ENCODE data around the gene GPR148.

GPR148 gene

DNA sequence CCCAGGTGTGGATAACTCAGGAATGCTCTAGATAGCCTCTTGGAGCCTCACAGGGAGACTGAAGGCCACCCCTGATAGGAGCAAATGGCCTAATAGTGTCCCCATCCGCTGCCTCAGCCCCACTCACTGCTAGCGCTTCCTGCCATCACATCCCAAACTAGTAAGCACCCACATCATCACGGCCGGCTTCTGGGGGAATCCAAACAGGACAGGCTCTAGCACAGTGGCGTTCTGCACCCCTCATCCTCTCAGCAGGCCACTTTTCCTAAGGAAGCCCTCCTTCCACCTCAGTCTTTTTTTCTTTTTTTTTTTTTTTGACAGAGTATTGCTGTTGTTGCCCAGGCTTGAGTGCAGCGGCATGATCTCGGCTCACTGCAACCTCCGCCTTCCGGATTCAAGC lies 20.2 kb downstream of the GPR148 start:
- in situ Hi-C loops (cut with MboI; ENCODE audit: low sequenced_read_pairs) = no loop called here

DNA sequence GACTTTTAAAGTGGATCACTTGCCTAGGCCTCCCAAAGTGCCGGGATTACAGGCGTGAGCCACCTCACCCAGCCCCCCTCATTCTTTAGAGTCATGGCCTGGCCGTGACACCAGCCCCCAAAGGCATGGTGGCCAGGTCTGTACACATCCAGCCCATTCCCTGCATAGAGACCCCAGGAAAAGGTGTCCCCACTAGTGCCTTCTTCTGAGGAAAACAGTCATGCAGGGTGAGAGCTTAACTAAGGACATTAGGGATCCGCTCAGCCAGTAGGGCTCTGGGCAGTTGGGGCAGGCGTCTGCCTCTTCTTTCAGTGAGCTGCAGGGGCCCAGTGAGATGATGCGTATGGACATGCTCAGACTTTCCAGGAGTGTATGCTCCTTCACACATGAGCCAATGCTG lies 20.8 kb downstream of the GPR148 start:
- in situ Hi-C loops (cut with MboI; ENCODE audit: low sequenced_read_pairs) = no loop called here

DNA sequence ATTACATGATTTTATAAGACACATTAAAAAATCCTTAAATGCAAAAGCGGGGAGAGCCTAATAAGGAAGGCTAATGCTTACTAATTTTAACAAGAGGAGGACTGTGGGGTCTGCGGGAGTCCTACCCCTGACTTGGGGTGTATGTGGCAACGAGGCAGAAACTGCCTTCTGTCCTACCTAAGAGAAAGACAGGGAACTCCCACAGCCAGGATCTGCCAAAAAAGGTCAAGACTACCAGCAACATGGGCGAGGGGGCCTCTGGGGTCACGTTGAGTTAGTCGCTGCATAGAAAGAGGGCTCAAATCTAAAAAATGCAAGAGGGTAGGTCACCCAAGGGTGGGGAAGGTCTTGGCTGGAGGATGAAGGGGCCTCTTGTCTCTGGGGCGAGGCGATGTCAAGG lies 25.9 kb downstream of the GPR148 start:
- in situ Hi-C loops (cut with MboI; ENCODE audit: low sequenced_read_pairs) = no loop called here

DNA sequence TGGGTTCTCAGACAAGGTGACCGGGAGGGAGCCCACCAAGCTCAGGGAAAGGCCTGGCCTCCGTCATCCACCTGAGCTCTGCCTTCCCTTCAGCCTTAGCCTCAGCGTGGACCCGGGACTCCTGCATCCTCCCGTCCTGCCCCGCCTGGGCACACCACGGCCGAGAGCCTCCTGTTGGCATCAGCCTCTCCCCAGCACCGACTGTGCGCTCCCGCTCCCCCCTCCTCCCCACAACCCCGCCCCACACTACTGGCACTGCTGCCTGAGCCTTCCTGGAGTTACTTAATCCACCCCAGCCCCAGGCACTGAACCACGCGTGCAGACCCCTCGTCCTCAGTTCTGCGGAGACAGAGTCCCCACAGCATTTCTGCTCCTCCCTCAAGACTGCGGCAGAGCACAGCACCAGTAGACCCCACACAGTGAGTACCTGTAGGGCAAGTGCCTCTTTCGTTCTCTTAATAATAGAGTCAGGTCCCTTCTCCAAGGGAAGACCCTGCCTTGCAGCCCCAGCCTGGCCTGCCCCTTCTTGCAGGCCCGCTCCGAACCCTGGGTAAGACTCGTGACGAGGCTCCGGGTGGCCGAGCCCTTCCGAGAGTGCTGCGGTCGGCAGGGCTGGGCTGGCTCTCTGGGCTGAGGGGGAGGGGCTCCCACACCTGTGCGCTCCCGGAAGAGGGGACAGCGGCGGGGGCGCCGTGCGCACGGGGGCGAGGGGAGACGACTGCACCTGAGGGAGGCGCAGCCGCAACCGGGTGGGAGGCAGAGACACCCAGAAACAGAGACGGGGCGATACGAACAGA lies 26.6 kb downstream of the GPR148 start, which contains the start of gene AMER3:
TSS of gene AMER3 (plus strand) at position 285 of the 797 bp plus-strand sequence. CDS start 6,533 bp downstream, outside the sequence.
- in situ Hi-C loops (cut with MboI; ENCODE audit: low sequenced_read_pairs) = no loop called here

DNA sequence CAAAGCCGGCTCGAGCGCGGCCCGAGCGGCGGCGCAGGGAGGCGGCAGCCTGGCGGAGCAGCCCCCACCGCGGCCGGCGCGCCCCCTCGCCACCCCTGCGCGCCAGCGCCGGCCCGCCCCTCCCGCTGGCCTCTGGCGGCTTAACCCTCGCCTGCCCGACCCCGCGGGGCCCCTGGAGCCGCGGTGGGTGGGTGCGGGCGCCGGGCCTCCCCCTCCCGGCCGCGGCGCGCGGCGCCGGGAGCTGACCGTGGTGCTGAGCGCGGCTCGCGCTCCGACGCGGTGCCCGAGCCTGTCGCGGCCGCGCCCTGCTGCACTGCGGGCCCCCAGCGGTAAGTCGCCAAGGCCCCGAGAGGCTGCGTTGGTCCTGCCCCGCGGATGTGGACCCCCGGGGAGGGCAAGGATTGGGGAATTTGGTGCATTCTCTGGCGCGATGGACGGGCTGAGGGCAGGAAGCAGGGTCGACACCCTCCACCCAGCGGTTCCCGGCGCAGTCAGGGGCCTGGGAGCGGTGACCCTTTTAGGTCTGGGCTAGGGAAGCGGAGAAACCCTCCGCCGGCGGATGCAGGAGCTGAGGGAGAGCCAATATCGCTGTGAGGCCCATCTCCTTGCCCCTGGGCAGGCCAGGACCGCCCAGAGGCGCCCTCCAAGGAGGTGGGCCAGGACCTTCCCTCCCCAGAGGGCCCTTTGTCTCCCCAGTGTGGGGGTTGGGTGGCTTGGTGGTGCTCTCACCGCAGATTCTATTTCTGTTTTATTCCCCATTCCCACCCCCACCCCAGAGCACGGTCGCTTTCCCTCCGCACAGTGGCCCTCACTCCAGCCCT lies 27.4 kb downstream of the GPR148 start:
- in situ Hi-C loops (cut with MboI; ENCODE audit: low sequenced_read_pairs) = no loop called here

DNA sequence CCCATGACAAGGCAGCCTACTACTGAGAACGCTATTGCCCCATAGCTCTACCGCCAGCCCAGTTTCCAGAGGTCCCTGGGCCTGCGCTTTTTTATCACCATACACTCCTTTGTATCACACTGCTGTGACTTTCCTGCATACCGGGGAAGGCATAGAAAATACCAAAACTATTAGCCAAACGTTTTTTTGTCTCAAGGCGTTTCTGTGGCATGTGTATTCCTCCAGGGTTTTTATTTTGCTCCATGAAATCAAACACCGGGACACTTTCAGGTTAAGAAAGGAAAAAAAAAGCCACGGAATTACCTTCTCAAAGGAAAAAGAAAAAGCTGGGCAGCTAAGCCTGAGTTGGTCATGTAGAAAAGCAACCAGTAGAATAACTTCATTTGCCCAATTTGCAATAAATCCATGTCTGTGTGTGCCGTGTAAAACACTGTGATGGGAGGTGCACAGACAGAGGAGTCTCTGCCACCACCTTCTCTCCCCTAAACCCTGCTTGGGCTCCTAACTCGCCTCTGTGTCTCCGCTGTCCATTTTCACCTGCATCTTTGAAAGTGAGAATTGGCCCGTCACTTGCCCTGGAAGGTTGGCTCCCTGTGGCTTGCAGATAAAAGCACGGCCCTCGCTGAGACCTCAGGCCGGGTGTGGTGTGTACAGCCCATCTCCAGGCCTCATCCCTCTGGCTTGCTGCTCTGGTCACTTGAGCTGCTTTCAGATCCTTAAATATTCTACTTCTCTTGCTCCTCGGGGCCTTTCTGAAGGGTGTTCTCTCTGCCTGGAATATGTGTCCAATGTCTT lies 28.2 kb downstream of the GPR148 start:
- in situ Hi-C loops (cut with MboI; ENCODE audit: low sequenced_read_pairs) = no loop called here

DNA sequence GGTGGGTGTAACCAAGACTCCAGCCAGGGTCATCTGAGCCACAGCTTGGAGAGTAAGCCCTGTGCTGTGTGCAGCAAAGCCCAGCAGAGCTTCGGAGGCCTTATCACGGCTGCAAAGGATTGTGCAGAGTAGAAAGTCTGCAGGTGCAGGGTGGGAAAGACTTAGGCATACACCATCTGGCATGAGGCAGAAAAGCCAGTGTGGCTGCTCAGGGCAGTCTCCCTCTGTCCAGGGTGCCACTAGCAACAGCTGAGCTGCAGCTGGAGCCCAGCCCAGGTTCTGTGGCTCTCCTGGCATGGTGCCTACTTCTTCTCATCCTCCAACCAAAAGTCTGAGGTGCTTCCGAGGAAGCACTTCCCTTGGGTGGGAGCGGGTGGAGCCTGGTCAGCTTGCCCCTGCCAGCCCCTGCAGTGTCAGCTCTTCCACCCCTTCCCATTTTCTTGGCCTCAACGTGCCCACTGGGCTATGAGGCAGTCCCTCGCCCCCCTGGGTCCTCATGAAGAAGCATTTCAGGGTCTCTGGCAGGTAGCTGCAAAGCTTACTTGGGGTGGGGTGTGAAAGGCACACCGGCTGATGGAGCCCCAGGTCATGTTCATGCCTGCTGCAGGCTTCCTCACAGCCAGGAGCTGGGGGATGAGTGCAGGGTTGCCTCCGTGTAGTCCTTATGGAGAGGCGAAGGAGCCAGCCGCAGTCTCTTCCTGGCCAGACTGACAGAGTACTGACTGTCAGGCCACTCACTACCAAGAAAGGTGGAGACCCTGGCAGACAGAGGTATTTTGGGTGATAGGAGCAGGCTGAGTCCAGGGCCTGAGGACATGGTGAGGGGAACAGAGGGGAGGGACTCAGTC lies 31.3 kb downstream of the GPR148 start:
- in situ Hi-C loops (cut with MboI; ENCODE audit: low sequenced_read_pairs) = no loop called here

DNA sequence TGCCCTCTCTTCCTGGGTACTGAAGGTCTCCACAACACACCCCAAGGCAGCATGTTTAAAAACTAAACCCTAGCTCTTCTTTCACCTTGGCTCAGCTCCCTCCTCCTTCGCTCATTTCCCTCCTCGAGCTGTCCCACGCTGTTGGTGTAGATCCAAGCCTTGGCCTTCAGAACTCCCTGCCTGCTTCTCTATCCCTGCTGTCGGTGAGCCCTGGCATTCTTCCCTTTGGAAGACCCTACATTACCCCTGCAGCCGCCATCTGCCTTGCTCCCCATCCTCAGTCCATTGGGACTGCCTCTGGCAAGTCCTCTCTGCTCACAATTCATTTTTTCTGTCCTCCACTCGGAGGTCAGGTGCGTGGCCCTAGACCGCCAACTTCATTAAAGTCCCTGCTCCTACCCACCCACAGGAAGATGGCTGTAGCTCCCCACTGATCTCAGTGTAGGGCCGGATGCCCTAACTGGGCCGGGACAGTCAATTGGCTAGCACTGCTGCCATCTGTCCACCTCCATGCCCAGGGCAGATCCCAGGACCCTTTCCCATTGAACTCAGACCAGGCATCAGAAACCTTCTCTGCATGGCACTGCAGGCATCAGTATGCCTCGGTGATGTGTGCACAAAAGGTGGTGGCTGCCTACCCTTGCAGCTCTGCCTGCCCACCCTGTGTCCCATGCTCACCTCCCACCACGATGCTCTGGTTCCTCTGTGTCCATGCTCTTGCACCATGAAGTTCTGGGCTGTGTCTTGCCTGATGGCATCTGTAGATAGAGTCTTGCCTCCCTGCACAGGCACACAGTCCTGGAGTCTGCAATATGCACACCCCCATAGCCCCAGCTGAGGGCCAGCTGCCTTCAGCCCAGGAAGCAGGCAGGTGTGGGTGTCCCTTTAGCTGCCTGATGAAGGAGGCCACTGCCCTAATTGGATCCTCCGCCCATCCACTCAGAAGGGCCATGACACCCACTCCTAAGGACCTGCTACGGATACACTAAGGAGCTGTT lies 32.2 kb downstream of the GPR148 start:
- in situ Hi-C loops (cut with MboI; ENCODE audit: low sequenced_read_pairs) = no loop called here

DNA sequence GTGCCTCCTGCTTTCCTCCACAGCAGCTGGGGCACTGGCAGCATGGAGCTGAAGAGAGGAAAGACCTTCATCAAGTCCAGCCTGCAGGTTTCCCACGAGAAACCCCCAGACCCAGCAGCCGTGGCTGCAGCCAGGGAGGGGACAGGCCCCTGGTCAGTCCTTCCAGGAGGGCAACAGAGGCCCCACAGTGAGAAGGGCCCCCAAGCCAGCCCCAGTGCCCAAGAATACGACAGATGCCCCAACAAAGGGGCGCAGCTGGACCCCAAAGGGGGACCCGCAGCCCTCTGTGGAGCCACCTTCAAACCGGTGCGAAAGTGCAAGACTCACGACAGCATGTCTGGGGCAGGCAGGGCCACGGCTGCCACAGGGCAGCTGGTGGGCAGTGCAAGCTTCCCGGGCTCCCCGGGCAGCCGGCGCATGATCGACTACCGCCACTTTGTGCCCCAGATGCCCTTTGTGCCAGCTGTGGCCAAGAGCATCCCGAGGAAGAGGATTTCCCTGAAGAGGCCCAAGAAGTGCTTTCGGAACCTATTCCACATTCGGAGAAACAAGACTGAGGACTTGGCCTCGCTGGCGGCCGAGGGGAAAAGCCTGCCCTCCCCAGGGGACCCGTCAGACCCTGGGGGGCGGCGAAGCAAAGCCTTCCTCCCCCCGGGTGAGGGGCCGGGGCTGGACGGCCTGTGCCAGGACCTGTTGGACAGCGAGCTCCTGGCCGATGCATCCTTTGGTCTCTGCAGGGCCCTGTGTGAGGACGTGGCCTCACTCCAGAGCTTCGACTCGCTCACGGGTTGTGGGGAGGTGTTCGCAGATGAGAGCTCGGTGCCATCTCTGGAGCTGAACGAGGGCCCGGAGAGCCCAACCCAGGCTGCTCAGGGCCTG lies 33.4 kb downstream of the GPR148 start:
- in situ Hi-C loops (cut with MboI; ENCODE audit: low sequenced_read_pairs) = no loop called here

DNA sequence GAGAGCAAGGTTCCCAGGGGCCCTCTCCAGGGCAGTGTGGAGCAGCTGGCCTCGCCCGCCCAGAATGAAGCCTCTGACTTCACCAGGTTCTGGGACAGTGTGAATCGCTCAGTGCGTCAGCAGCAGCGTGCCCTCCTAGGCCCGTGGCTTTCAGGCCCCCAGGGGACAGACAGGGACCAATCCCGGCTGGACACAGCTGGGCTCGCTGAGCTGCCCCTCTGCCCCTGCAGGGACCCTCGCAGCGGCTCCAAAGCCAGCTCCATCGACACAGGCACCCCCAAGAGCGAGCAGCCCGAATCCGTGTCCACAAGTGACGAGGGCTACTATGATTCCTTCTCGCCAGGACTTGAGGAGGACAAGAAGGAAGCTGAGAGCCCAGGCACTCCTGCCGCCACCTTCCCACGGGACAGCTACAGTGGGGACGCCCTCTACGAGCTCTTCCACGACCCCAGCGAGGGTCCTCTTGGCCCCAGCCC lies 34.1 kb downstream of the GPR148 start:
- in situ Hi-C loops (cut with MboI; ENCODE audit: low sequenced_read_pairs) = no loop called here

DNA sequence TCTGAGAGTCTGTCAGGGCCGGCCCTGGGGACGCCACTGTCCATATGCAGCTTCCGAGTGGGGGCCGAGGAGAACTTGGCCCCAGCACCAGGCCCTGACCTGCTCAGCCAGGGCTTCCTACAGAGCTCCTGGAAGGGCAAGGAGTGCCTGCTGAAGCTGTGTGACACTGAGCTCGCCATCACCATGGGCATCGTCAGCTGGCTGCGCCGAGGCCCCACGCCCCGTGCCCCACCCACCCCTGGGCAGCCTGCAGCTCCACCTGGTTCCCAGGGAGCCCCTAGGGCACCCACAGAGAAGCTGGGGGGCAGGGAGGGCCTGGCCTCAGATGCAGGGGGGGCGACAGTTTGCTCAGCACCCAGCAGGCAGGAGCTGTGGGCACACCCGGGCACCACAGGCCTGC lies 34.5 kb downstream of the GPR148 start:
- in situ Hi-C loops (cut with MboI; ENCODE audit: low sequenced_read_pairs) = no loop called here

DNA sequence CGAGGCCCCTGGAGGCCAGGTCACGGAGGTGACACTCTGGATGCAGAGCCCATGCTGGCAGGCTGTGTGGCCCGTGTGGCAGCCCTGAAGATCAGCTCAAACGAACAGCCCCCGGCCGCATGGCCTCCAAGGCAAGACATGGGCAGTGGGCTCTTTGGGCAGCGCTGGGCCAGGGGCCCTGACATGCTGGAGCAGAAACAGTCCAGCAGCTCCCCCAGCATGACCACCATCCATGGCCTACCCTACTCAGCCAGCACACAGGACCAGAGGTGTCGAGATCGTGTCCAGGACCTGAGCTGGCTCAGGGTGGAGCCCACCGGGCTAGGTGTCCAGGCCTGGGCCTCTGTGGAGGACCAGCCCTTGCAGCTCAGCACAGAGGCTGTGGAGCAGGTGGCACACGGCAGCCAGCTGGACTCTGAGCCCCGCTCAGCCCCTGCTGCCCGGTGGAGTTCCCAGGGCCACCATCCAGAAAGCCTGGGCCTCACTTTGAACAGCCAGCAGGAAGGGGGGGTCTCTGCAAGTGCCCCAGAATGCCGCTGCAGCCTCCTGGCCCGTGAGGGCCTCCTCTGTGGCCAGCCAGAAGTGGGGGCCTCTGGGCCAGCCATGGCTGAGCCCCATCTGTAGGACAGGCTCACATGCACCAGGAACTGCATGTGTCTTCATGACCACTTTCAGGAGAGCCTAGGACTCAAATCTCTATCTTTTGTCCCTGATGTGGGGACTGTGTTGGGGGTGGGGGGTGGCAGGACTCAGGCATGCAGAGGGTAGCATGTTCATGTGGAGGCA lies 35.4 kb downstream of the GPR148 start:
- in situ Hi-C loops (cut with MboI; ENCODE audit: low sequenced_read_pairs) = no loop called here

DNA sequence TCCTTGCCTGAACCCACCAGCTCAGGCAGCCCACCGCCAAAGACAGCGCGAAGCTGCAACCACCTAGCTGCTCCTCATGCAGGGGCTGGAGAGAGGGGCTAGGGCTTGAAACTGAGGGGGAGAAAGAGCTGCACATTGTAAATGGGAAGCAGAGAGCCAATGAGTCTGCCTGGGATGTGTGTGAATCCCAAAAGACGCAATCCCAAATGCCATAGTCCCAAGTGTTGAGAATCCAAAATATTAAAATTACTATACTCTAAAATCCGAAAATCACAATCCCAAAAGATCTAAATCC lies 35.9 kb downstream of the GPR148 start:
- in situ Hi-C loops (cut with MboI; ENCODE audit: low sequenced_read_pairs) = no loop called here

DNA sequence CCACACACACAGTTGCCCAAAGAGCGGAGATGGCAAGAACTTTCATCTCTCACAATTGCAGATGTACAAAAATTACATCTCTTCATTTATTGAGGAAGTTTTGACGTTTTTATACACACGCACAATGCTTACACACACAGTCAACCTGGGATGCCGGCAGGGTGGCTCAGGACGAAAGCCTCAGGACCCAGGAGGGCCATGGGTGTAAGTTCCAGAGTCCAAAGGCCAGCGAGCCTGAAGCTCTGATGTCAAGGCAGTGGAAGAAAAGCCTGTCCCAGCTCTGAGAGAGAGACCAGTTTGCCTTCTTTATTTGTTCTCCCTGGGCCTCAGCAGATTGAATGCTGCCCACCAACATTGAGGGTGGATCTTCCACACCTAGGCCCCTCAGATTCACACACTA lies 36.6 kb downstream of the GPR148 start:
- in situ Hi-C loops (cut with MboI; ENCODE audit: low sequenced_read_pairs) = no loop called here

DNA sequence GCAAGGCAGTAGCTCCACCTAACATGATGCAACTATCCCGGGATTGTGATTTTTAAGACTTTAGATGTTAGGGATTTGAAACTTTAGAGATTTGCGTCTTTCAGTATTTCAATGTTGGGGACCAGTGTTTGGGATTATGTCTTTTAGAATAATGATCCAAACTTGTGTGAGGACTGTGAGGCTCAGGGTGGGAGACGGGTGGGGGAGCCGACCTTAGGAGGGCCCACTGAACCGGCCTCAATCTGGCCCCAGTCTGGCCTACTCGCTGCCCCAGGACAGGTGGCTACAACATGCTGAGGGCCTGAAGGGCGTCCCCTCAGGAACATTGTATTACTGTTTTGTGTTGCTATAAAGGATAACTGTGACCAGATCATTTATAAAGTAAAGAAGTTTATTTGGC lies 37.2 kb downstream of the GPR148 start:
- in situ Hi-C loops (cut with MboI; ENCODE audit: low sequenced_read_pairs) = no loop called here

DNA sequence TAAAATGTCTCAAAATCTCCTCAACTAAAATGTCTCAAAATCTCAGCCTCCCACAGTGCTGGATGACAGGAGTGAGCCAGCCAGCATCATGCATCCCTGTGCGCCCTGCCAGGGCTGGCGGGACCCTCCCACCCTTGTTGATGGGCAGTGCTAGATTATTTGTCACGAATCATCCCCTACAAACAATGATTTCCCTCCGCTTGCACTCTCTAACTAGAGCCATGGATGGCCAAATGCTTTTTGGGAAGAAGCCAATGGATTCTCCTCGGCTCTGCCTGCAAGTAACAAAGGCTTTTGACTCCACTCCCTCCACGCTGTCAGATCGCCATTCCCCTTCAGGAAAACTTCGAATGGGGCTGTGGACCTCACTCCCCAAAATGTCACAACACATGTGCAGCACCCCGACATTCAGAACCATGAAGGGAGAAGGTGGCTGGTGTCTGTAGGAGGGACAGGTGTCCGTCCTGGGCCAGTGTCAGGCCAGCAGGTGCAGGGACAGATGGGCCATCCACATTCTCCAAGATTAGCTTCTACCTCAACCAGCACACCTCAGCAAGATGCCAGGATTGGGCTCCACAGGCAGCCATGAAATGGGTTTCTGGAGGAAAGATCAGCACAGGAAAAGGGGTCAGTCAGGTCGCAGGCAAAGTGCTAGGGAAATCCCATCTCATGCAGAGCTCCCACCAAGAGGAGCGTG lies 38.0 kb downstream of the GPR148 start:
- in situ Hi-C loops (cut with MboI; ENCODE audit: low sequenced_read_pairs) = no loop called here

DNA sequence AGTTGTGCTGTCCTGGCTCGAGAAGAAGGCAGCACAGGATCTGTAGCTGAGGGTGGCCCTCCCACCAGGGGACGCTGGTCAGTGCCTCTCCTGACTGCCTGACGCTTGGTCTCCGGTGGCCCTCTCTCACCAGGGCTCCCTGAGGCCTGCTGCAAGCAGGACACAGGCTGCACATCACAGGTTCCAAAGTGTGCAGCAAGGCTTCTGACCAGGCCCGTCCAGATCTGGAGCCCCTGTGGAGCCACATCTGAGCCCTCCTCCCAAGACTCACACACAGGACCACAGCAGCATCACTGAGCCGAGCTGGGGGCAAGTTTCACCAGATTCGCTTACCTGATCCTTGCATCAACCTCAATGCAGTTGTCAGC lies 38.5 kb downstream of the GPR148 start:
- in situ Hi-C loops (cut with MboI; ENCODE audit: low sequenced_read_pairs) = no loop called here

Measured in HL-60/S4 treated with retinoic acid at 250 ng/mL for 4 days and 3 days (cell line).